SK-N-SH (cell line): ENCODE data around the gene EVL. TPM values are rescaled to one million over a fixed set of nuclear protein-coding genes. Genes with fewer than 3 reads are reported as not detected.

ENCODE experiments used
- CTCF ChIA-PET: fragments of 300-600, 350-600 bp; formaldehyde crosslinking; extraction: SDS; loops from one replicate; lab custom pipeline; 2021; lab: Yijun Ruan, JAX
- POLR2A ChIA-PET: fragments of 350-600 bp; sonication (Branson Sonifier 250); formaldehyde crosslinking; extraction: SDS; loops from one replicate; lab custom pipeline; 2020; ENCODE audit warnings: antibody characterized with exemption, inconsistent platforms; lab: Yijun Ruan, JAX
- DNase-seq: peaks from one replicate; pipeline ENCODE4 v3.0.0; 2012
- H2AFZ ChIP-seq: fragments of 200-600 bp; sonication (generic); 2 replicates; pipeline ENCODE4 v1.8.1; 2016; ENCODE audit warnings: antibody characterized with exemption, mild to moderate bottlenecking, low read depth
- H3F3A ChIP-seq: fragments of 200-600 bp; sonication (generic); replicated peaks from 2 replicates; pipeline ENCODE3; 2016; ENCODE audit warnings: antibody characterized with exemption, mild to moderate bottlenecking; ENCODE audit not compliant: insufficient read depth
- H3K27ac ChIP-seq, 2 experiments: fragments of 200-500 bp in 1 of 2; fragments of 200-600 bp in 1 of 2; sonication (Bioruptor generic) in 1 of 2; sonication (generic), shearing (Covaris generic) in 1 of 2; 2 replicates each; pipeline versions ENCODE4 v1.5.1 to v1.6.1; 2014 to 2016; ENCODE audit warnings: low read depth in 2 of 2, inconsistent platforms in 1 of 2, low read length in 1 of 2, mild to moderate bottlenecking in 1 of 2, mixed read lengths in 1 of 2
- H3K27me3 ChIP-seq: fragments of 200-600 bp; sonication (generic), shearing (Covaris generic); 2 replicates; pipeline ENCODE4 v1.6.1; 2016; ENCODE audit warnings: mixed run types; ENCODE audit not compliant: insufficient read depth
- H3K36me3 ChIP-seq, 2 experiments: fragments of 200-500 bp in 1 of 2; fragments of 200-600 bp in 1 of 2; sonication (Bioruptor generic) in 1 of 2; sonication (generic) in 1 of 2; replicated peaks in 1 of 2; 2 replicates each; pipeline versions ENCODE3 to v1.5.1; 2014 to 2016; ENCODE audit warnings: low read length in 1 of 2, mild to moderate bottlenecking in 1 of 2; ENCODE audit not compliant: insufficient read depth in 2 of 2, control insufficient read depth in 1 of 2
- H3K4me1 ChIP-seq, 2 experiments: fragments of 200-500 bp in 1 of 2; fragments of 200-600 bp in 1 of 2; sonication (Bioruptor generic) in 1 of 2; sonication (generic), shearing (Covaris generic) in 1 of 2; 2 replicates each; pipeline versions ENCODE4 v1.5.1 to v1.6.1; 2014 to 2016; ENCODE audit warnings: low read depth in 1 of 2, low read length in 1 of 2, mixed run types in 1 of 2; ENCODE audit not compliant: insufficient read depth in 2 of 2, control insufficient read depth in 1 of 2
- H3K4me2 ChIP-seq: fragments of 200-600 bp; sonication (generic), shearing (Covaris generic); 2 replicates; pipeline ENCODE4 v1.6.1; 2017; ENCODE audit warnings: mixed run types
- H3K4me3 ChIP-seq, 2 experiments: fragments of 200-500 bp in 1 of 2; fragments of 200-600 bp in 1 of 2; sonication (Bioruptor generic) in 1 of 2; sonication (generic), shearing (Covaris generic) in 1 of 2; 2 replicates each; pipeline versions ENCODE4 v1.5.1 to v1.8.1; 2014 to 2016; ENCODE audit warnings: low read depth in 2 of 2, inconsistent platforms in 1 of 2, low read length in 1 of 2, mild to moderate bottlenecking in 1 of 2, mixed read lengths in 1 of 2, moderate library complexity in 1 of 2
- H3K79me2 ChIP-seq: fragments of 200-600 bp; sonication (generic); 2 replicates; pipeline ENCODE4 v1.8.1; 2017; ENCODE audit warnings: mild to moderate bottlenecking; ENCODE audit not compliant: insufficient read depth
- H3K9ac ChIP-seq: fragments of 200-600 bp; sonication (generic); 2 replicates; pipeline ENCODE4 v1.6.1; 2017; ENCODE audit warnings: mixed run types
- H3K9me2 ChIP-seq: fragments of 200-600 bp; sonication (generic); 2 replicates; pipeline ENCODE4 v1.6.1; 2017; ENCODE audit warnings: mixed run types
- H3K9me3 ChIP-seq: fragments of 200-600 bp; sonication (generic); 2 replicates; pipeline ENCODE4 v1.6.1; 2017; ENCODE audit warnings: mixed run types, mild to moderate bottlenecking, moderate library complexity
- H4K20me1 ChIP-seq: fragments of 200-600 bp; sonication (generic); 2 replicates; pipeline ENCODE4 v1.6.1; 2017; ENCODE audit warnings: mild to moderate bottlenecking, mixed run types; ENCODE audit not compliant: insufficient read depth
- CTCF ChIP-seq: fragments of 200-600 bp; sonication (generic); IDR thresholded peaks from 2 replicates; pipeline ENCODE4 v1.6.1; 2017; ENCODE audit warnings: antibody characterized with exemption, mild to moderate bottlenecking, moderate library complexity
- EP300 ChIP-seq, 2 experiments: IDR thresholded peaks; 2 replicates each; pipeline versions ENCODE4 v1.4.0 to v1.6.1; 2012; ENCODE audit warnings: borderline replicate concordance in 1 of 2, low read depth in 1 of 2, low read length in 1 of 2
- EZH2phosphoT487 ChIP-seq: fragments of 200-600 bp; sonication (generic); IDR thresholded peaks from 2 replicates; pipeline ENCODE4 v1.6.1; 2017; ENCODE audit warnings: low read depth, mixed run types, mild to moderate bottlenecking, antibody characterized with exemption, moderate library complexity, borderline replicate concordance
- FOSL2 ChIP-seq: IDR thresholded peaks from 2 replicates; pipeline ENCODE4 v1.4.0; 2012; ENCODE audit warnings: low read depth, mild to moderate bottlenecking, moderate library complexity, borderline replicate concordance
- FOXJ3 ChIP-seq: sonication (generic); formaldehyde crosslinking; IDR thresholded peaks from 2 replicates; pipeline ENCODE4 v1.5.1; 2020; ENCODE audit warnings: mild to moderate bottlenecking, missing genetic modification reagents
- GATA2 ChIP-seq: sonication (generic); formaldehyde crosslinking; IDR thresholded peaks from 2 replicates; pipeline ENCODE4 v1.5.0; 2020; ENCODE audit warnings: mild to moderate bottlenecking, missing genetic modification reagents
- JUND ChIP-seq: IDR thresholded peaks from 2 replicates; pipeline ENCODE4 v1.4.0; 2012
- MEF2A ChIP-seq: IDR thresholded peaks from 2 replicates; pipeline ENCODE4 v1.4.0; 2012; ENCODE audit warnings: low read depth, borderline replicate concordance
- NFIC ChIP-seq: IDR thresholded peaks from 2 replicates; pipeline ENCODE4 v1.4.0; 2012; ENCODE audit warnings: borderline replicate concordance
- PBX3 ChIP-seq: IDR thresholded peaks from 2 replicates; pipeline ENCODE4; 2012
- REST ChIP-seq: IDR thresholded peaks from 2 replicates; pipeline ENCODE4 v1.6.1; 2012; ENCODE audit warnings: mild to moderate bottlenecking, low read depth, low read length, moderate library complexity
- RXRA ChIP-seq: IDR thresholded peaks from 2 replicates; pipeline ENCODE4 v1.4.0; 2012; ENCODE audit warnings: low read depth, mild to moderate bottlenecking, borderline replicate concordance
- SIN3A ChIP-seq: IDR thresholded peaks from 2 replicates; pipeline ENCODE4 v1.6.1; 2012; ENCODE audit warnings: low read depth, mild to moderate bottlenecking, low read length, moderate library complexity, borderline replicate concordance
- TAF1 ChIP-seq: IDR thresholded peaks from 2 replicates; pipeline ENCODE4 v1.6.1; 2012; ENCODE audit warnings: low read depth, mild to moderate bottlenecking, low read length, moderate library complexity, borderline replicate concordance
- TCF12 ChIP-seq: IDR thresholded peaks from 2 replicates; pipeline ENCODE4 v1.4.0; 2012
- ZBTB33 ChIP-seq: IDR thresholded peaks from 2 replicates; pipeline ENCODE4 v1.4.0; 2012; ENCODE audit warnings: low read depth, borderline replicate concordance
- WGBS: methylation state at CpG from one replicate; pipeline ENCODE4 v1.1.6; 2017; ENCODE audit warnings: low lambda C conversion rate; 5-methylcytosine and 5-hydroxymethylcytosine counted together
- polyA plus RNA-seq, 3 experiments: library from polyadenylated mRNA; depleted of rRNA; stranded (reverse); fragments of >200 nt; gene quantifications; 2 replicates each; pipeline ENCODE4 v1.2.3, GENCODE V29; 2012
- TF ChIP-seq, protein P1 (sequence below): fragments of 150-350 bp; IDR thresholded peaks from 2 replicates; pipeline ENCODE4 v1.6.1; 2017; ENCODE audit warnings: antibody characterized with exemption, low read length, low read depth, borderline replicate concordance
- TF ChIP-seq, protein P2 (sequence below): fragments of 150-350 bp; IDR thresholded peaks from 2 replicates; pipeline ENCODE4 v1.6.1; 2016; ENCODE audit warnings: mild to moderate bottlenecking, low read depth, low read length
- TF ChIP-seq, protein P3 (sequence below): IDR thresholded peaks from 2 replicates; pipeline ENCODE4 v1.4.0; 2012; ENCODE audit warnings: low read depth

EVL gene
- polyA plus RNA-seq, 1 of the 3 experiments (the other 2 are of a cell fraction) = 36.5 TPM

DNA sequence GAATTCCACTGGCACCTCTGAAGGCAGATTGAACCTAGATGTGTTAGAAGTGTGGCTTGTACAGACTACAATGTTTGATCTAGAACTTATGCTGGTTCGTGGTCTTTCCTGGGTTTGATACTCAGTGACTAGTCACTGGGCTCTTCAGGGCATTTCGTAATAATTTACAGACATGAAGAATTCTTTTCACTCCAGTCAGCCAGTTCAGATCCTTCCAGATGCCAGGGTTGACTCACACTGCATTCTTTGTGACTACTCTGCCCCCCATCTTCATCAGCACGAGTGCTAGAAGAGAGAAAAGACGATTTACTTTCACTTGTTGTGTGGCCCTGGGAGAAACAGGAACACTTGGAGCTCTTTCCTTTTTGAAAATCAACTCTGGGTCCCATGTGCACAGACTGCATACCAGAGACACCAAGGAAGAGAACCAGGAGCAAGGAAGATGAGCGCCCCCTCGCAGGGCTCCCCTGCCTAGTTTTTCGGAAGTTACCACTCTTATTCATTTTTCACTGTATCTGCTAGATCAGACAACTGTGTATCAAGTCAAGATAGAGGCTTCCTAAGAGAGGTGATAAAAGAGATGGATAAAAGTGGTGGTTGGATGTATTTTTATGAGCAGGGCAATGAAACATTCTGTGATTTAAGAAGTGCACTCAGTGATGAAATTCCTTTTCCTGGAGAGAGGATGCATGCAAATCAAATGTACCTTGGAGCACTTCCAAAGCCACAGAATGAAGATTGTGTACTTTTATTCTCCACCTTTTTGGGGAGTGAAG, 33.5 kb upstream of the EVL start:
- POLR2A ChIA-PET = no interaction called here
- Histone ChIP-seq H3K27ac (peak overlapping the region; percentile 74 to 96; a peak in 3 of 4 replicates), H3K9me2 (no peaks in the 10 kb centered on the region), H3K9me3 (no peaks in the 10 kb centered on the region), H3K36me3 (no peaks in the 10 kb centered on the region), H3K4me2 (peak overlapping the region; percentile 80), H2AFZ (no peak overlapping the region), H3K9ac (peak overlapping the region; percentile 77), H3K4me3 (peak overlapping the region; percentile 46 to 65), H3K4me1 (peaks cover 2 to 25% of the 10 kb centered on the region in 2 experiments; a peak in 3 of 4 replicates), H3K79me2 (peaks cover 34% of the 10 kb centered on the region), H3K27me3 (no peaks in the 10 kb centered on the region), H3F3A (peaks cover 29% of the 10 kb centered on the region), H4K20me1 (no peaks in the 10 kb centered on the region)
- CTCF ChIA-PET = interaction anchor here (1.0 to 1.7 kb wide), 4 partner anchors 36 to 85 kb away, joined by 3 to 5 read pairs (median 4); no protein-coding TSS in a partner anchor
- WGBS = 12% methylated on average over 7 of the region's 7 CpGs
- DNase-seq = no peak
- TF ChIP-seq RXRA = peak; percentile 52; the same call in 1 of the 2 replicates
- TF ChIP-seq FOSL2 = peak; percentile 98
- peak in 1 of 2 experiments; percentile 91; a peak in 2 of 4 replicates for TF ChIP-seq EP300 (IDR thresholded peaks at IDR 0.05; ENCODE audit: borderline replicate concordance in 1 of 2, low read depth in 1 of 2, low read length in 1 of 2)
- no peak for TF ChIP-seq FOXJ3
- no peak for TF ChIP-seq GATA2
- TF ChIP-seq, protein P1, sequence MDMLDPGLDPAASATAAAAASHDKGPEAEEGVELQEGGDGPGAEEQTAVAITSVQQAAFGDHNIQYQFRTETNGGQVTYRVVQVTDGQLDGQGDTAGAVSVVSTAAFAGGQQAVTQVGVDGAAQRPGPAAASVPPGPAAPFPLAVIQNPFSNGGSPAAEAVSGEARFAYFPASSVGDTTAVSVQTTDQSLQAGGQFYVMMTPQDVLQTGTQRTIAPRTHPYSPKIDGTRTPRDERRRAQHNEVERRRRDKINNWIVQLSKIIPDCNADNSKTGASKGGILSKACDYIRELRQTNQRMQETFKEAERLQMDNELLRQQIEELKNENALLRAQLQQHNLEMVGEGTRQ = no peak
- peak; percentile 44 for TF ChIP-seq CTCF
- peak; percentile 80 for TF ChIP-seq NFIC
- no peak for TF ChIP-seq EZH2phosphoT487
- TF ChIP-seq JUND = peak; percentile 96
- peak; percentile 74 for TF ChIP-seq PBX3
- peak; percentile 61; the same call in 1 of the 2 replicates for TF ChIP-seq REST
- peak; percentile 57; the same call in 1 of the 2 replicates for TF ChIP-seq ZBTB33
- peak; percentile 95 for TF ChIP-seq TCF12
- TF ChIP-seq, protein P2, sequence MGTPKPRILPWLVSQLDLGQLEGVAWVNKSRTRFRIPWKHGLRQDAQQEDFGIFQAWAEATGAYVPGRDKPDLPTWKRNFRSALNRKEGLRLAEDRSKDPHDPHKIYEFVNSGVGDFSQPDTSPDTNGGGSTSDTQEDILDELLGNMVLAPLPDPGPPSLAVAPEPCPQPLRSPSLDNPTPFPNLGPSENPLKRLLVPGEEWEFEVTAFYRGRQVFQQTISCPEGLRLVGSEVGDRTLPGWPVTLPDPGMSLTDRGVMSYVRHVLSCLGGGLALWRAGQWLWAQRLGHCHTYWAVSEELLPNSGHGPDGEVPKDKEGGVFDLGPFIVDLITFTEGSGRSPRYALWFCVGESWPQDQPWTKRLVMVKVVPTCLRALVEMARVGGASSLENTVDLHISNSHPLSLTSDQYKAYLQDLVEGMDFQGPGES = no peak
- TF ChIP-seq, protein P3, sequence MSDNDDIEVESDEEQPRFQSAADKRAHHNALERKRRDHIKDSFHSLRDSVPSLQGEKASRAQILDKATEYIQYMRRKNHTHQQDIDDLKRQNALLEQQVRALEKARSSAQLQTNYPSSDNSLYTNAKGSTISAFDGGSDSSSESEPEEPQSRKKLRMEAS = peak; percentile 77
- no peak for TF ChIP-seq SIN3A
- peak; percentile 3; the same call in 1 of the 2 replicates for TF ChIP-seq MEF2A
- TF ChIP-seq TAF1 = peak; percentile 65; the same call in 1 of the 2 replicates
